Sigmoid colon (tissue), 3 donors: ENCODE measurements around the gene NEK11.

Source experiments
- POLR2A ChIP-seq, 2 donors: fragments of 450-650 bp; IDR thresholded peaks; one replicate each; pipeline ENCODE4 v1.6.1; 2016; ENCODE audit warnings: antibody characterized with exemption in 2 of 2, mild to moderate bottlenecking in 2 of 2, moderate library complexity in 2 of 2
- TF ChIP-seq, protein P1 (sequence below), 4 experiments: fragments of 450-650 bp in 3 of 4; fragments of 200-600 bp in 1 of 4; IDR thresholded peaks; one replicate each; pipeline ENCODE4 v1.5.1; 2016 to 2019; ENCODE audit warnings: antibody characterized with exemption in 4 of 4, mild to moderate bottlenecking in 3 of 4, moderate library complexity in 2 of 4

- TF ChIP-seq, protein P1, sequence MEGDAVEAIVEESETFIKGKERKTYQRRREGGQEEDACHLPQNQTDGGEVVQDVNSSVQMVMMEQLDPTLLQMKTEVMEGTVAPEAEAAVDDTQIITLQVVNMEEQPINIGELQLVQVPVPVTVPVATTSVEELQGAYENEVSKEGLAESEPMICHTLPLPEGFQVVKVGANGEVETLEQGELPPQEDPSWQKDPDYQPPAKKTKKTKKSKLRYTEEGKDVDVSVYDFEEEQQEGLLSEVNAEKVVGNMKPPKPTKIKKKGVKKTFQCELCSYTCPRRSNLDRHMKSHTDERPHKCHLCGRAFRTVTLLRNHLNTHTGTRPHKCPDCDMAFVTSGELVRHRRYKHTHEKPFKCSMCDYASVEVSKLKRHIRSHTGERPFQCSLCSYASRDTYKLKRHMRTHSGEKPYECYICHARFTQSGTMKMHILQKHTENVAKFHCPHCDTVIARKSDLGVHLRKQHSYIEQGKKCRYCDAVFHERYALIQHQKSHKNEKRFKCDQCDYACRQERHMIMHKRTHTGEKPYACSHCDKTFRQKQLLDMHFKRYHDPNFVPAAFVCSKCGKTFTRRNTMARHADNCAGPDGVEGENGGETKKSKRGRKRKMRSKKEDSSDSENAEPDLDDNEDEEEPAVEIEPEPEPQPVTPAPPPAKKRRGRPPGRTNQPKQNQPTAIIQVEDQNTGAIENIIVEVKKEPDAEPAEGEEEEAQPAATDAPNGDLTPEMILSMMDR (IDR thresholded peaks at IDR 0.05) = no peak
- no peak for TF ChIP-seq POLR2A (IDR thresholded peaks at IDR 0.05)
Measured at GRCh38 chr3:131072099-131072559, 45.5 kb downstream of the NEK11 start.
